ENCODE data around the gene PPIP5K1. TPM values are rescaled to one million over a fixed set of nuclear protein-coding genes. Genes with fewer than 3 reads are reported as not detected.

The PPIP5K1 gene
- total RNA-seq, 4 donors from 2014 or later, result 60.5 to 273 (median 84.0) TPM

DNA sequence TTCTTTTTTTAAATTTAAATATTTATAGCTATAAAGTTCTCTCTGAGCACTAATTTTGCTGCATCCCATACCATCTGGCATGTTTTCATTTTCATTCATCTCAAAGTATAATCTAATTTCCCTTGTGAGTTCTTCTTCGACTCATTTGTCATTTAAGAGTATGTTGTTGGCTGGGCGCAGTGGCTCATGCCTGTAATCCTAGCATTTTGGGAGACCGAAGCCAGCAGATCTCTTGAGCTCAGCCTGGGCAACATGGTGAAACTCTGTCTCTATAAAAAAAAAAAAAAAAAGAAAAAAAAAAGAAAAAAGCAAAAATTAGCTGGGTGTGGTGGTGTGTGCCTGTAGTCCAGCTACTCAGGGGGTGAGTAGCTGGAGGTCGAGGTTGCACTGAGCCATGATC lies 37.8 kb downstream of the PPIP5K1 start:
- H3K9me3 ChIP-seq, result peaks cover 0 to 4% of the 10 kb centered on the region in 2 donors
- intact Hi-C loops (cut with DNase I; ENCODE audit: low total_unique reads), result no loop called here
- 96 to 100% methylated on average over 2 to 4 of the region's 4 CpGs for WGBS, 2 donors (ENCODE audit: low coverage in 1 of 2)
- DNase-seq, result no peak
- H3K36me3 ChIP-seq, result peaks cover 0 to 13% (median 5%) of the 10 kb centered on the region in 4 donors
- no peaks in the 10 kb centered on the region for H3K4me1 ChIP-seq
- H3K27me3 ChIP-seq, result no peaks in the 10 kb centered on the region
- no peak overlapping the region for H3K27ac ChIP-seq
- in situ Hi-C loops (cut with MboI; ENCODE audit: low pct_ligation_motif_present in 1 of 4, low pct_unique_long_range_greater_than_20kb in 1 of 4, low sequenced_read_pairs in 3 of 4), result no loop called here
- no peak overlapping the region for H3K4me3 ChIP-seq
- TF ChIP-seq POLR2AphosphoS5 (IDR thresholded peaks at IDR 0.05) (no peak), POLR2A (IDR thresholded peaks at IDR 0.05) (no peak), EP300 (IDR thresholded peaks at IDR 0.05; ENCODE audit: low read depth) (no peak)
- TF ChIP-seq, protein P1, sequence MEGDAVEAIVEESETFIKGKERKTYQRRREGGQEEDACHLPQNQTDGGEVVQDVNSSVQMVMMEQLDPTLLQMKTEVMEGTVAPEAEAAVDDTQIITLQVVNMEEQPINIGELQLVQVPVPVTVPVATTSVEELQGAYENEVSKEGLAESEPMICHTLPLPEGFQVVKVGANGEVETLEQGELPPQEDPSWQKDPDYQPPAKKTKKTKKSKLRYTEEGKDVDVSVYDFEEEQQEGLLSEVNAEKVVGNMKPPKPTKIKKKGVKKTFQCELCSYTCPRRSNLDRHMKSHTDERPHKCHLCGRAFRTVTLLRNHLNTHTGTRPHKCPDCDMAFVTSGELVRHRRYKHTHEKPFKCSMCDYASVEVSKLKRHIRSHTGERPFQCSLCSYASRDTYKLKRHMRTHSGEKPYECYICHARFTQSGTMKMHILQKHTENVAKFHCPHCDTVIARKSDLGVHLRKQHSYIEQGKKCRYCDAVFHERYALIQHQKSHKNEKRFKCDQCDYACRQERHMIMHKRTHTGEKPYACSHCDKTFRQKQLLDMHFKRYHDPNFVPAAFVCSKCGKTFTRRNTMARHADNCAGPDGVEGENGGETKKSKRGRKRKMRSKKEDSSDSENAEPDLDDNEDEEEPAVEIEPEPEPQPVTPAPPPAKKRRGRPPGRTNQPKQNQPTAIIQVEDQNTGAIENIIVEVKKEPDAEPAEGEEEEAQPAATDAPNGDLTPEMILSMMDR (IDR thresholded peaks at IDR 0.05), result no peak

DNA sequence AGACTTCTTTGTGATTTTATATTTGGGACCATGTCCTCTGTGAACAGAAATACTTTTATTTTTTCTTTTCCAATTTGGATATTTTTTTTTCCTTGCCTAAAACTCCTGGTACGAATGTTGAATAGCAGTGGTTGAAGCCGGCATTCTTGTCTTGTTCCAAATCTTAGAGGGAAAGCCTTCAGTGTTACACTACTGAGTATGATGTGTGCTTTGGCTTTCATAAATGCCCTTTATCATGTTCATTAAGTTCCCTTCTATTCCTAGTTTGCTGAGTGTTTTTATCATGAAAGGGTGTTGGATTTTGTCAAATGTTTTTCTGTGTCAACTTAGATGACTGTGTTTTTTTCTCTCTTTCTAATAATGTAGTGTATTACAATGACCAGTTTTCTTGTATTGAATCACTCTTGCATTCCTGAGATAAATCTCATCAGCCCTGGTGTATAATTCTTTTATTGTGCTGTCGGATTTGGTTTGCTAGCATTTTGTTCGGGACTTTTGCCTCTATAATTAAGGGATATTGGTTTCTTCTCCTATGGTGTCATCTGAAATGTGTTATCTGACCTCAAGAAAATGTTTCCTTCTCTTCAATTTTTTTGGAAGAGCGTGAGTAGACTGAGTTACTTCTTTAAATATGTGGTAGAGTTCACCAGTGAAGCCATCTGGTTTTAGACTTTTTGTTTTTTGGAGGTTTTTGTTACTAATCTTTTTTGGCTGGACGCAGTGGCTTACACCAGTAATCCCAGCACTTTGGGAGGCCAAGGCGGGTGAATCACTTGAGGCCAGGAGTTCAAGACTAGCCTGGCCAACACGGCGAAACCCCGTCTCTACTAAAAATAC lies 39.3 kb downstream of the PPIP5K1 start:
- Histone ChIP-seq H3K4me1 (no peaks in the 10 kb centered on the region), H3K4me3 (no peak overlapping the region), H3K27ac (no peak overlapping the region), H3K27me3 (no peaks in the 10 kb centered on the region), H3K9me3 (peaks cover 0 to 4% of the 10 kb centered on the region in 2 donors), H3K36me3 (peaks cover 0 to 14% (median 5%) of the 10 kb centered on the region in 4 donors)
- TF ChIP-seq EP300 (IDR thresholded peaks at IDR 0.05; ENCODE audit: low read depth), result no peak
- WGBS, 2 donors (ENCODE audit: low coverage in 1 of 2), result 77 to 90% methylated on average over 5 to 10 of the region's 10 CpGs
- in situ Hi-C loops (cut with MboI; ENCODE audit: low pct_ligation_motif_present in 1 of 4, low pct_unique_long_range_greater_than_20kb in 1 of 4, low sequenced_read_pairs in 3 of 4) (no loop called here), intact Hi-C loops (cut with DNase I; ENCODE audit: low total_unique reads) (no loop called here)
- no peak for DNase-seq

DNA sequence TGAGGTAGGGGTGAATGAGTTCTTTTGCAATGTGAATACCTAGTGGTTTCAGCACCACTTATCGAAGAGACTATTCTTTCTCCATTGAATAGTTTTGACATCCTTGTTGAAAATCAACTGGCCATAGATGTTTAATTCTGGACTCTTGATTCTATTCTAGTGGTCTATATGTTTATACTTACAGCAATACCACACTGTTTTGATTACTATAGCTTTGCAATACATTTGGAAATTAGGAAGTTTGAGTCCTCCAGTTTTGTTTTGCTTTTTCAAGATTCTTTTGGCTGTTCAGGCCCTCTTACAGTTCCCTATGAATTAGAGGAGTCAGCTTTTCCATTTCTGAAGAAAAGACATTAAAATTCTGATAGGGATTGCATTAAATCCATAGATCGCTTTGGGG lies 42.5 kb downstream of the PPIP5K1 start:
- H3K4me3 ChIP-seq, result no peak overlapping the region
- H3K36me3 ChIP-seq, result peaks cover 0 to 14% (median 5%) of the 10 kb centered on the region in 4 donors
- intact Hi-C loops (cut with DNase I; ENCODE audit: low total_unique reads), result no loop called here
- TF ChIP-seq EP300 (IDR thresholded peaks at IDR 0.05; ENCODE audit: low read depth), result no peak
- in situ Hi-C loops (cut with MboI; ENCODE audit: low pct_ligation_motif_present in 1 of 4, low pct_unique_long_range_greater_than_20kb in 1 of 4, low sequenced_read_pairs in 3 of 4), result no loop called here
- DNase-seq, result no peak
- H3K9me3 ChIP-seq, result peaks cover 0 to 4% of the 10 kb centered on the region in 2 donors
- no peaks in the 10 kb centered on the region for H3K27me3 ChIP-seq
- WGBS, 2 donors (ENCODE audit: low coverage in 1 of 2), result 96 to 97% methylated on average over 2 of the region's 2 CpGs
- H3K4me1 ChIP-seq, result no peaks in the 10 kb centered on the region
- H3K27ac ChIP-seq, result no peak overlapping the region

DNA sequence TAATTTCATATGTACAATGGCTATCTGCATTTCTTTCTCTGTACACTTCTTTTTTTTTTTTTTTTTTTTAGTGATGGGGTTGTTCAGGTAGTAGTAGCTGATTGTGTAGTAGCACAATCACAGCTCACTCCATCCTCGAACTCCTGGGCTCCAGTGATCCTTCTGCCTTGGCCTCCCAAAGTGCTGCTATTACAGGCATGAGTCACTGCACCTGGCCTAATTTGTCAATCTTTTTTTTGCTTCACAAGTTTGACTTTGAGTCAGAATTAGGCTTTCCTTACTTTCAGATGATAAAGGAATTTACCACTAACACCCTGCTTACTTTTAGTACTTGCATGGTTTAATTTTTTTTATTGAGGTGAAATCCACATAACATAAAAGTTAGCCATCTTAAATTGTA lies 44.6 kb downstream of the PPIP5K1 start:
- 89 to 100% methylated on average over 1 of the region's 1 CpG for WGBS, 2 donors (ENCODE audit: low coverage in 1 of 2)
- TF ChIP-seq POLR2AphosphoS5 (IDR thresholded peaks at IDR 0.05), result no peak
- TF ChIP-seq, protein P1 (IDR thresholded peaks at IDR 0.05), result no peak
- TF ChIP-seq EP300 (IDR thresholded peaks at IDR 0.05; ENCODE audit: low read depth), result no peak
- no peak for TF ChIP-seq POLR2A (IDR thresholded peaks at IDR 0.05)
- intact Hi-C loops (cut with DNase I; ENCODE audit: low total_unique reads), result no loop called here
- peaks cover 0 to 4% of the 10 kb centered on the region in 2 donors for H3K9me3 ChIP-seq
- peaks cover 0 to 14% (median 5%) of the 10 kb centered on the region in 4 donors for H3K36me3 ChIP-seq
- in situ Hi-C loops (cut with MboI; ENCODE audit: low pct_ligation_motif_present in 1 of 4, low pct_unique_long_range_greater_than_20kb in 1 of 4, low sequenced_read_pairs in 3 of 4), result no loop called here
- no peaks in the 10 kb centered on the region for H3K27me3 ChIP-seq
- H3K4me1 ChIP-seq, result no peaks in the 10 kb centered on the region
- H3K4me3 ChIP-seq, result no peak overlapping the region
- no peak for DNase-seq
- H3K27ac ChIP-seq, result no peak overlapping the region

DNA sequence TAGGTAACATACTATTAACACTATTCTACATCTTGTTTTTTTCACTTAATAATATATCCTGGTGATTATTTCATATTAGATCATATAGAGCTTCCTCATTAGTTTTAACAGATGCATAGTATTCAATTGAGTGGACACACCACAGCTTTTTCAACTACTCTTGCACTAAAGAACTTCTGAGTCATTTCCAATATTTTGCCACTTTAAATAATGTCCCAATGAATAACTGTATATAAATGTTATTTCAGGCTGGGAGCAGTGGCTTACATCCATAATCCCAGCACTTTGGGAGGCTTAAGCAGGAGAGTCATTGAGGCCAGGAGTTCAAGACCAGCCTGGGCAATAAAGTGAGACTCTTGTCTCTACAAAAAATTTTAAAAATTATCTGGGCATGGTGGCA lies 45.7 kb downstream of the PPIP5K1 start:
- TF ChIP-seq EP300 (IDR thresholded peaks at IDR 0.05; ENCODE audit: low read depth) (no peak), POLR2A (IDR thresholded peaks at IDR 0.05) (no peak), POLR2AphosphoS5 (IDR thresholded peaks at IDR 0.05) (no peak)
- TF ChIP-seq, protein P1 (IDR thresholded peaks at IDR 0.05), result no peak
- Histone ChIP-seq H3K9me3 (peaks cover 0 to 4% of the 10 kb centered on the region in 2 donors), H3K27ac (no peak overlapping the region), H3K27me3 (no peaks in the 10 kb centered on the region), H3K4me1 (no peaks in the 10 kb centered on the region), H3K36me3 (peaks cover 0 to 14% (median 5%) of the 10 kb centered on the region in 4 donors), H3K4me3 (no peak overlapping the region)
- in situ Hi-C loops (cut with MboI; ENCODE audit: low pct_ligation_motif_present in 1 of 4, low pct_unique_long_range_greater_than_20kb in 1 of 4, low sequenced_read_pairs in 3 of 4) (no loop called here), intact Hi-C loops (cut with DNase I; ENCODE audit: low total_unique reads) (no loop called here)
- DNase-seq, result no peak

Data from transverse colon (tissue), 4 donors.